Measurements from ENCODE around the gene PELI3.
"Not testable (repeated sequence)": the region's sequence is repeated elsewhere in the genome, so short reads cannot be mapped to it uniquely, and the experiment has no call there.

PELI3 gene

GRCh38 chr11:66466225-66467033 is at the start of gene PELI3:
TSS of gene PELI3 (plus strand) at chr11:66466905. CDS start at chr11:66468129, 1,224 bp downstream.
- DNase-seq = peak; percentile 97

DNA sequence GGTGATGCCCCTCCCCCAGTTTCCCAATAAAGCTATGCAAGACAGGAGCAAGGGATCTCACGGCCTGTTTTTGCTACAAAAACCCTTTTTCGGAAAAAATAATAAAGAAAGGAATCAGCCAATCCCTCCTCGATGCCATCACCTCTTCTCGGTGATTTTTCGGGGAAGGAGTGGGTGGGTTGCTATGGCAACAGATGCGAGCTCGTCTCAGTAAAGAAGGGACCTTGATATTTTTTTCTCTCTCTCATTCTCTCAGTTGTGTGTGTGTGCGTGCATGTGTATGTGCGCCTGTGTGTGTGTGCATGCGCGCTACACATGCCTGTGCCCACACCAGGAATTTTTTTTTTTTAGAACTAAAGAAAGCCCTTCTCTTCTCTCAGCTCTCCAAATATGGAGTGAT is 49.7 kb upstream of the PELI3 start:
- no peak for DNase-seq

GRCh38 chr11:66418168-66418985 is 48.3 kb upstream of the PELI3 start:
- peak; percentile 76 for DNase-seq

- no peak for DNase-seq
These were observed 47.8 kb upstream of the PELI3 start for GRCh38 chr11:66418986-66419308.

GRCh38 chr11:66419825-66420224 is 46.9 kb upstream of the PELI3 start:
- DNase-seq = no peak

DNA sequence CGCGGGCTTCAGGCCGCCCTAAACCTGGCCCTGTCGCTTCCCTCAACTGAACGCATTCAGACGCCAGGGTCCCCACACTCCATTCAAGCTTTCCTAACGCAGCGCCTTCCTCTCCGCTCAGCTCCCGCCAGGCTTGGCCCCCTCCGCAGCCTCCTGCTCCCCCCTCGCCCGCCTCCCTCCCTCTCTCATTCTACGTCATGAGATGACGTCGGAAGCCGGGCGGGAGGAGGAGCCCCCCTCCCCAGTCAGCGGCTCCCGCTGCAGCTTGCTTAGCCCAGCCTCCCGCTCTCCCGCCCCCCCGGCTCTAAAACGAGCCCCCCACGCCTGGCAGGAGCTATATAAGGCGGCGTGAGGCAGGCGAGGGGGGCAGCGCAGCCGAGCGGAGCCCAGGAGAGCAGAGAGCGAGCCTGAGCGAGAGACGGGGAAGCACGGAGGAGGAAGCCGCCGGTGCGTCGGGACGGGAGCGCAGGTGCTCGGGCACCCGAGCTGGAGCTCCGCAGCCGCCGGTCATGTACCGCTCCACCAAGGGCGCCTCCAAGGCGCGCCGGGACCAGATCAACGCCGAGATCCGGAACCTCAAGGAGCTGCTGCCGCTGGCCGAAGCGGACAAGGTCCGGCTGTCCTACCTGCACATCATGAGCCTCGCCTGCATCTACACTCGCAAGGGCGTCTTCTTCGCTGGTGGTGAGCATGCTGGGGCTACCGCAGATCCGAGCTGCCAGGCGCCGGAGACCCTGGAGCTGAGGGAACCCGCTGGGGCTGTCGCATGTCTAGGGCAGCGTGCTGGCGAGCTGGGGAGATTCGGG is 45.8 kb upstream of the PELI3 start, which contains the start of gene NPAS4:
TSS of gene NPAS4 (plus strand) at position 365 of the 806 bp plus-strand sequence. CDS start at position 510, 145 bp downstream.
- no peak for DNase-seq

DNA sequence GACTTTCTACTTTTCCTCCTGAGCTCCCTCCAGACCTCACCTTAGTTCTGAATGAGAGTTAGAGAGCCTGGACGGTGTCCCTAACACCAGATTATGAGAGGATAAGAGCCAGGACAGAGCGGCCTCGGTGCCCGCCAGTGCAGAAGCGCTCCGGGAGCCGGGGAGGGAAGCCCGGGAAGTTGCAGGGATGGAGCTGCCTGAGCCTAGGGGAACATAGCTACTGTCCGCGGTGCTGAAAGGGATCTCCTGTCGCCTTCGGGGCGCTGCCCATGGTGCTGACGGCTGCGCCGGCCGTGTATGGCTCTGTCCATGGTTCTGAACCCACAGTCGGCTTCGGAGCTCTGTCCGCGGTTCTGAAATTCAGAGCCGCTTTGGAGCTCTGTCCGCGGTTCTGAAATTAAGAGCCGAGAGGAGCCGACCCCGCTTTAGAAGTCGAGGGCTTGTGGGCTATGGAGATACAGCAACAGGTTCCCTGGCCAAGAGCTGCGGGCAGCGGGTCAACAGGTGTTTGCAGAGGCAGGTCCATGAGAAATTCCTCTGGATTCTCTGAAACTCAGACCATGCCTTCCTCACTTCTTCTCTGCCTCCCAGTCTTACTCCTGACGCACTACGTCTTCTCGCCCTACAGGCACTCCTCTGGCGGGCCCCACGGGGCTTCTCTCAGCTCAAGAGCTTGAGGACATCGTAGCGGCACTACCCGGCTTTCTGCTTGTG is 45.1 kb upstream of the PELI3 start:
- DNase-seq = peak; percentile 95

DNA sequence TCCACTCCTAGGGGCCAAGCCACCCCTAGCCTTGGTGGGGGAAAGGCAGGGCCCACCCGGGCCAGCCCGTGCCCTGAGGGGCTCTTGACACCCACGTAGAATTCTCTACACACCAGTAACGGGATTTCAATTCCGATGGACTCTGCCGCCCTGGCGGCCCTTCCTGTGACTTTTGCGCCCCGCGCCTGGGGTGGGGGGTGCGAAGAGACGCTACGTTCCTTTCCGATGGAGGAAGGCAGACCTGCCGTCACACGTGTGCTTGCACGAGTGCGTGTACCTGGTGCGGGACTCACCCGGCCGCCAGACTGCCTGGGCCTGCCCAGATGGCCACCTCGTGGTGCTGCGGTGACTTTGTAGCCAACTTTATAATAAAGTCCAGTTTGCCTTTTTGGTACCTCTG is 40.4 kb upstream of the PELI3 start:
- DNase-seq = no peak

DNA sequence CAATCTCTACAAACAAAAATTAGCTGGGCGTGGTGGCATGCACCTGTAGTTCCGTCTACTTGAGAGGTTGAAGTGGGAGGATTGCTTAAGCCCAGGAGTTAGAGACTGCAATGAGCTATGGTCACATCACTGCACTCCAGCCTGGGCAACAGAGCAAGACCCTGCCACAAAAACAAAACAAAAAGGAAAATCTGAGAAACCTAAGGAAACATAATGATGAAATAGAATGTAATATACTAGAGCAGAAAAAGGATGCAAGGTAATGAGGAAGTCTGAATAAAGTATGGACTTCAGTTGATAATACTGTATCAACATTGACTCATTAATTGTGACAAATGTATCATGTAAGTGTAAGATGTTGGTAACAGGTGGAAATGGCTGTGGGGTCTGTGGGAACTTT is 37.8 kb upstream of the PELI3 start:
- DNase-seq = no peak

GRCh38 chr11:66429983-66430602 is 36.6 kb upstream of the PELI3 start:
- DNase-seq = peak; percentile 67

- not testable (repeated sequence) for DNase-seq
These were observed 35.4 kb upstream of the PELI3 start for GRCh38 chr11:66431287-66431686.

GRCh38 chr11:66431871-66432329 is 34.8 kb upstream of the PELI3 start:
- not testable (repeated sequence) for DNase-seq

- no peak for DNase-seq
These were observed 34.1 kb upstream of the PELI3 start for GRCh38 chr11:66432597-66432996.

DNA sequence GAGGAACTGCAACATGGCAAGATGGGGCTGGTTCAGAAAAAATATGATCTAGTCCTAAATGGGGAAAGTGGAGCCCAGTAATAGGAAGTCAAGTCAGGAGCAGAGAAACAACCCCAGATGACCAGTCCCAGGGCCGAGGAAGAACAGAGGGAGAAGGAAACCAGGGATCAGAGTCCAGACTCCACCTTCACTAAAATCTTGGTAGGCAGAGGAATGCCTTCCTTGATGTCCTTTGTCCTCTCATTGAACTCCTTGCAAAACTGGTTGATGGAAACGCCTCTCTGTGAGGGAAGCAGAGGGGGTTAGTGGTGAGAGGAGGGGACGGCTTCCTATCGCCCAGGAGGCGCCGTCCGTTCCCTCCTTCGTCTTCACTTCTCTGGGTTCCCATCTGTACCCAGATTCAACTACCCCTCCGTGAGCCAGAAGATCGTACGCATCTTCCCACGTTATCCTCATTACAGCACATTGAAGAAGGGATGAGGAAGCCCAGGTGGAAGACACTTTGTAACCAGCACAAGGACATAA is 28.7 kb upstream of the PELI3 start:
- DNase-seq = no peak

DNA sequence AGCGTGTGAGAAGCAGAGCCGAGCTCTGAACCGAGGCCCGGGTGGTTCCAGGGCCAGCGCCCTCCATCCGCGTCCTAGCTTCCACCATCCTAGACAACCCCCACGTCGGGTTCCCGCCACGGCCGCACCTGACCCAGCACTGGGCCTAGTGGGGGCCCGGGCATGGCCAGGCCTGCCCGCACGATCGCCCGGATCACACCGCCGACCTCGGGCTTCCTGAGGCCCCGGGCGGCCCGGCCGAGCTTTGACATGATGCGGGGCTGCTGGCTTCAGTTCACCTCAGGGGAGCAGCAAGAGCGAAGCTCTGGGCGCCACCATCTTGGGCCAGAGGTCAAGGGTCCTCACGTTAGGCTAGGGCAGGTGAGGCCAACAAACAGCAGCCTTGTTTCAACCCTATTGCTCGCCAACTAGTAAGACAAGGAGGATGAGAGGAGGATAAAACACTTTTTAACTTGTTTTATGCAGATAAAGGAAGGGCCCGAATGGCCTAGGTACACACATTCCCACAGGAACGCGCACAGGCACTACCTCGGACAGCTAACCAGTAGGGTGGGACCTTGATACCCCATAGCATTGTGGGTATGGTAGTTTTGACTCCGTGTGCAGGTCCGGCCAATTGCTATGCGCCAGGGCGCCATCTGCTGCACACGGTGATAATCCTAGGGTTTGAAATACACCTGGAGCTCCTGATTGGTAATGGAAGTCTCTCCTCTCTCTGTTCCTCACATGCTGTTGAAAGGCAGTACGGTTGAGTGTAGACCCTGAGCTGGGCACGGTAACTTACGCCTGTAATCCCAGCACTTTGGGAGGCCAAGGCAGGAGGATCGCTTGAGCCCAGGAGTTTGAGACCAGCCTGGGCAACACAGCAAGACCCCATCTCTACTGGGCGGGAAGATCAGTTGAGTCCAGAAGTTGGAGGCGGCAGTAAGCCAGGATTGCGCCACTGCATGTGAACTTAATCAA is 27.9 kb upstream of the PELI3 start, which contains the start of gene MRPL11:
TSS of gene MRPL11 (minus strand) at position 345 of the 963 bp plus-strand sequence. CDS start at position 251, 94 bp downstream.
- peak; percentile 94 for DNase-seq

- not testable (repeated sequence) for DNase-seq
These were observed 26.4 kb upstream of the PELI3 start for GRCh38 chr11:66440101-66440939.

- not testable (repeated sequence) for DNase-seq
These were observed 25.8 kb upstream of the PELI3 start for GRCh38 chr11:66440940-66441282.

GRCh38 chr11:66443602-66444001 is 23.1 kb upstream of the PELI3 start:
- no peak for DNase-seq

- DNase-seq = no peak
These were observed 19.7 kb upstream of the PELI3 start for GRCh38 chr11:66447012-66447411.
